CD4-positive, alpha-beta T cell treated with Interleukin-4 for 1 hour (primary cell): ENCODE measurements around the gene NDRG2.
"Not testable (repeated sequence)": the region's sequence is repeated elsewhere in the genome, so short reads cannot be mapped to it uniquely, and the experiment has no call there.

ENCODE experiments used
- DNase-seq, 2 donors: peaks; one replicate each; pipeline ENCODE4 v3.0.0-alpha.2; 2020 to 2022

Gene NDRG2

DNA sequence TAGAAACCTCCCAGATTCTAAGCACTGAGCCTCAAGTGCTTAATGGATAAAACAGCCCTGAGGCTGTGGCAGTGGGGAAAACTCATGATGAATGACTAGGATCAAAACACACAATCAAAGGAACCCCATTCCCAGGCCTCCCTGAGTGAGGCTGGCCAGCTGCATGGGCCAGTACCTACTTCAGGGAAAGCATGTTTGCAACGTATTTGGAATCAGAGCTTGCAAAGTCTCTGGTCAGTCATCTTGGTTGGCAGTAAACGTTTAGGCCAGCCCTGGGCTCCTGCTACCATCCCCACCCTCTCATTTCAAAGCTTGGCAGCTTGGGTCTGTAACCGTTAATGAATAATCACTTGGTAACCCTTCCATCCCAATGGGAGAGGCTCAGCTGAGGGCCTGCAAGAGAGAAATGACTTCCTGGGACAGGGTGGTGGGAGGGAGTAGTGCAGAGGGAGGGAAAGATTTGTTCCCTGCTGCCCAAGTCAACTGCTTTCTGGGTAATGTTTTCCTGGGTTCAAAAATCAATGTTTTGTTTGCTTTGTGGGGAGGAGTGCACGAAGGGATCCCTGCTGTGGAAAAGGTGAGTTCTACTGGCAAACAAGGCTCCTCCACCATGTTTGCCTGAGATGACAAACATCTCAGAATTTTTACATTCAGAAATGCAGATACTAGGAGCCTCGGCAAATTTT is 30.7 kb upstream of the NDRG2 start:
- no peak for DNase-seq

DNA sequence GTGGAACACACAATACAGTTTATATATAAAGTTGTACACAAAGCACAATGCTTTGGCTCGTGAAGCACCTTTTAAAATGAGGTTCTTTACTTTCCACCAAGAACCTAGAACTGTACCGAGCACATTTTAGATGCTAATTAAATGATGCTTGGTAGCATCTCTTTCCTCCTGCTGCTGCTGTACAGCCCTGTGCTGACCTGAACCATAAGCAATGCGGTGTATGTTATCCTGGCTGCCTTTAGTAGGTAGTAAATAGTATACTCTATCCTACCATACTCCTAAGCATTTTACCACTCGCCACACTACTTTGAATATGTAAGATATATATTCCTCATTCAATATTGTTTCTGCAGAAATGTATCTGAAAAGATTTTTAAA is 29.9 kb upstream of the NDRG2 start:
- DNase-seq = no peak

DNA sequence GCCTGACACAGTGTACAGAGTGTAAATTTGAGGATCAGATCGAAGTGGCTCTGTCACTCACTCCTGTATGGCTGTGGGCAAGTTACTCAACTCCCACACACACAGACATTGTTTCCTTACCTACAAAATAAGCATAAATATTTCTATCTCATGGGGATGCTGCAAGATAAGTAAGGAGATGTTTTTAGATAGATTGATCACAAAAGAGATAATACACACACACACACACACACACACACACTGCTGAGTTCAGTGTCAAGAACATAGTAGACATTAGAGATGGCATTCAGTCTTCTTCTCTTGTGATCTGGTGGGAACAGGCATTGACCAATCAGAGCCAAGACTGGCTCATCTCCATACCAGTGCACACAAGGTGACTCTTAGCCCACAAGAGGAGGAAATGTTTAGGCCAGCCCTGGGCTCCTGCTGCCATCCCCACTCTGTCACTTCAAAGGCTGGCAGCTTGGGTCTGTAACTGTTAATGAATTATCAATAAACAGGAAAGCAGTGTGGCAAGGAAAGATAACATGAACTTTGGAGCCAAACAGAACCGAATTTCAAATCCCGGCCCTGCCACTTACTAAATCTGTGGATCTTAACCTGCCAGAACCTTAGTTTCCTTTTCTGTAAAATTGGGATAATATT is 29.4 kb upstream of the NDRG2 start:
- no peak for DNase-seq

DNA sequence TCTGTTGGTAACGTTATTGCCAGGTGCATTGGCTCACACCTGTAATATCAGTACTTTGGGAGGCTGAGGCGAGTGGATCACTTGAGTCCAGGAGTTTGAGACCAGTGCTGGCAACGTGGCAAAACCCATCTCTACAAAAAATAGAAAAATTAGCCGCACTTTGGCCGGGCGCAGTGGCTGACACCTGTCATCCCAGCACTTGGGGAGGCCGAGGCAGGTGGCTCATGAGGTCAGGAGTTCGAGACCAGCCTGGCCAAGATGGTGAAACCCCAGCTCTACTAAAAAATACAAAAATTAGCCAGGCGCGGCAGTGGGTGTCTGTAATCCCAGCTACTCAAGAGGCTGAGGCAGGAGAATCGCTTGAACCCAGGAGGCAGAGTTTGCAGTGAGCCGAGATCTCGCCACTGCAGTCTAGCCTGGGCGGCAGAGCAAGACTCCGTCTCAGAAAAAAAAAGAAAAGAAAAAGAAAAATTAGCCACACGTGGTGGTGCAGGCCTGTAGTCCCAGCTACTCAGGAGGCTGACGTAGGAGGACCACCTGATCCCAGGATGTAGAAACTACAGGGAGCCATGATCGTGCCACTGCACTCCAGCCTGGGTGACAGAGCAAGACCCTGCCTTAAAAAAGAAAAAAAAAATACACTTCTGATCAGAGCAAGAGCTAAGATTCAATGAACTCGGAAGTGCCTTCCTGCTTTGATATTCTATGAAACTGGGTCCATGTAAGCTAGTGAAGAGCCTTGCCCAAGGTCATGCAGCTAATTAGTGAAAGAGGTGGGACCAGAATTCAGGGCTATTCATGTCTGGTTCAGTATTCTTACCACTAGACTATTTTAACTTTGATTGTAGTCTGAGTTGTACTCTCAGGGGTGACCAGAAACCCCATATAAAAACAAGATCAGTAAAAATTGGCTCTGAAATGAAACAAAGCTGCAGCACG is 28.6 kb upstream of the NDRG2 start:
- no peak for DNase-seq

DNA sequence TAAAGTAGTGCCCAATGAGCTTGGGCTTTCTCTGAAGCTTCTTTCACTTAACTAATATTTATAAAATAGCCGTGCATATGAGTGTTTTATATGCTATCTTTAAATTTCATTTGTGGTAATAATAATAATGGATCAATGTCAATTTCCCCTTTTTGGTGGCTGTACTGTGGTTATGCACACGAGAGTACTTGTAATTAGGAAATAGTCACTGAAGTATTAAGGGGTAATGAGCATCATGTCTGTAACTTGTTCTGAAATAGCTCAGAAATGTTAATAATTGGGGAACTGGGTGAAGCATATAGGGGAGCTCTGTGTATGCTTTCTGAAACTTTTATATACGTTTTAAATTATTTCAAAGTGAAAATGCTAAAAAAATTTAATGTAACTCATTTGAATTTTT is 25.7 kb upstream of the NDRG2 start:
- no peak for DNase-seq

DNA sequence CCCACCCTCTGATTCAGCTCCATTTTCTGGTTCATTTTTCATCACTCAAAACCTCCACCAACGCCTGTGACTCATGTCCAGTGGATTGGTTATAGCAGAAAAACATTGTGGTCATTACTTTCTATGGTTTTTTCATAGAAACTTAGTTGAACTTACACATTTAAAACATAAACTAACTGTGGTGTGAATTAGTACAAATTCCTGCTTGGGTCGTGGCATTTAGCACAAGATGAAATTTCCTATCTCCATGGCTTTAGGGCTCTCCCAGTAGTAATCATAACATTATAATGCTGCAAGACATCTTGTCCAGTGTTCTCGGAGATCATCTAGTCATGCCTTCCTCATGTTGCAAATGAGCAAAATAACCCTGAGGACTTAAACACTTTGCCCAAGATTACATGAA is 24.4 kb upstream of the NDRG2 start:
- DNase-seq = no peak

DNA sequence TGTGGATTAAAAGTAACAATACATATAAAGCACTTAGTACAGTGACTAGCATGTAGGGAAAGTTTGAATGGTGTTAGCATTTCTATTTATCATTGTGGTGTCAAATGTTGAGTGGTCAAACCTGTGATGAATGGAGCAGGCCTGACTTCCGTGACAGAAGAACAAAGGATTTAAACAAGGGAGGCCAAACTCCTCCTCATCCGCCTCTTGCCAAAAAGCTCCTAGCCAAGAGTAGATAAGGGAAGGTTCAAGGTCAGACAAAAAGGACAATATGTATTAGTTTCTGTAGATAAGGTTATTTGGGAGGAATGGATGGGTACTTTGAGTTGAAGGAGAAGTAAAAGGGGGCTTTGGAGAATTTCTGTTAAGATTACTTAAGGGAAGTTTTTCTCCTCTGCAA is 23.8 kb upstream of the NDRG2 start:
- no peak for DNase-seq

DNA sequence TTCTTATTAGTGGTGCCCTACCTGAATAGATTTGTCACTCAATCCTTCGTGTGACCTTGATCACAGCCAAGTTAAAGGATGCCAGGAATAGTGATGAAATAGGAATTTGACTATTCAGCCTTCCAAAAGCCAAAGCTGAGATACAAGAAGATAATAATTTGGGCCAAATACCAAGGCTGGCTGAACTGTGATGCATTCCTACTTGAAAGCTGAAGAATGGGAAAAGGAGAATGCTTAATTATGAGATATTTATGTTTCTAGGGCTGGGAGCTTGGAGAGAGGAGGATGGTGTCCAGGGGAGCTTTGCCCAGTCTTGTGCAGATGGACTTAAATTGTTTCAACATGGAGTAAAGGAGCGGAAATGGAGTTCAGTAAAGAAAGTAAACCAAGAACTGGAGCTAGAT is 22.5 kb upstream of the NDRG2 start:
- DNase-seq = no peak

DNA sequence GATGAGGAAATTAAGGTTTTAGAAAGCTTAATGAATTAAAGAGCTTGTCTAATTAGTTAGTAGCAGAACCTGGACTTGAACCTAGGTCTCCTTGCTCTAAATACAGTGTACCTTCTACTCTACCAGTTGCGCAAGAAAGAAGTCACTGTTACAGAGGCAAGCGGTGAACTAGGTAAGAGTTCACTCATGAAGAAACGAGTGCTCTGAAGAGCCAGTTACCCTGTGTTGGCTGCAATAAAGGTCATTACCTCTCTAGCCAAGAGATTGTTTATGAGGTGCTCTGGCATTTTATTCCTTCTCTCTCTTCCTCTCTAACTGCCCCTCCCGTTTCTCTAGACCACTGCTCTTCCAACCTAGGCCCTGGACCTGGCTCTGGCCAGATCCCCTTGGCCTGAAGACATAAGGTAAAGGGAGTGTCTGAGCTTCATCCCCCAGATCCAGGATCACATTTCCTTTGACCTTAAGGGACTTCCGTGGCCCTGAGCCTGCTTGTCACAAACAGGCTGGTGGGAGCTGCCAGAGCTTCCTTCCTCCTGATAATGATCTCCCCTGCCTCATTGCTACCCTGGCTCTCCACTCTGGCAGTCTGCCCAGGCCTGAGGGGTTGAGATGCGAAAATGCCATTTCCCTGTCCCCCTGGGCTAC is 19.2 kb upstream of the NDRG2 start:
- peak in 1 of 2 donors; percentile 22 for DNase-seq

DNA sequence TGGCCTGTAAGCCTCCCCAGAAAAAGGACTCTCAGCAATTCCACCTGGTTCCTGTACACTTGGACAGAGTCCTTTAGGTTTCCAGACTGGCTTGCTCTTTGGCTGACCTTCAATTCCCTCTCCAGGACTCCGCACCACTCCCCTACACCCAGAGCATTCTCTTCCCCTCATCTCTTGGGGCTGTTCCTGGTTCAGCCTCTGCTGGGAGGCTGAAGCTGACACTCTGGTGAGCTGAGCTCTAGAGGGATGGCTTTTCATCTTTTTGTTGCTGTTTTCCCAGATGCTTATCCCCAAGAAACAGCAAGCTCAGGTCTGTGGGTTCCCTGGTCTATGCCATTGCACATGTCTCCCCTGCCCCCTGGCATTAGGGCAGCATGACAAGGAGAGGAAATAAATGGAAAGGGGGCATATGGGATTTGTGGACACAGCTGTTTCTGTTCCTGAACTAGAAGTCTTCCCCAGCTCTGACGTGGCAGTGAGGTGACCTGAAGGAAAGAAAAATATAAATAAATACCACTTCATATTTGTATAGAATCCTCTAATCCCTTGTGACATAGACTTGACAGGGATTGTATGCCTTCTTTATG is 18.6 kb upstream of the NDRG2 start:
- DNase-seq = no peak

DNA sequence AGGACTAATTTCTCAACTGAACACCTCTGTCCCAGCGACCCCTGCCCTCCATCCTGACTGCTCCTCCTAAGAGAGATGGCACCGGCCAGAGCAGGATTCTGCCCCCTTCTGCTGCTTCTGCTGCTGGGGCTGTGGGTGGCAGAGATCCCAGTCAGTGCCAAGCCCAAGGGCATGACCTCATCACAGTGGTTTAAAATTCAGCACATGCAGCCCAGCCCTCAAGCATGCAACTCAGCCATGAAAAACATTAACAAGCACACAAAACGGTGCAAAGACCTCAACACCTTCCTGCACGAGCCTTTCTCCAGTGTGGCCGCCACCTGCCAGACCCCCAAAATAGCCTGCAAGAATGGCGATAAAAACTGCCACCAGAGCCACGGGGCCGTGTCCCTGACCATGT is 18.1 kb upstream of the NDRG2 start:
- no peak for DNase-seq

DNA sequence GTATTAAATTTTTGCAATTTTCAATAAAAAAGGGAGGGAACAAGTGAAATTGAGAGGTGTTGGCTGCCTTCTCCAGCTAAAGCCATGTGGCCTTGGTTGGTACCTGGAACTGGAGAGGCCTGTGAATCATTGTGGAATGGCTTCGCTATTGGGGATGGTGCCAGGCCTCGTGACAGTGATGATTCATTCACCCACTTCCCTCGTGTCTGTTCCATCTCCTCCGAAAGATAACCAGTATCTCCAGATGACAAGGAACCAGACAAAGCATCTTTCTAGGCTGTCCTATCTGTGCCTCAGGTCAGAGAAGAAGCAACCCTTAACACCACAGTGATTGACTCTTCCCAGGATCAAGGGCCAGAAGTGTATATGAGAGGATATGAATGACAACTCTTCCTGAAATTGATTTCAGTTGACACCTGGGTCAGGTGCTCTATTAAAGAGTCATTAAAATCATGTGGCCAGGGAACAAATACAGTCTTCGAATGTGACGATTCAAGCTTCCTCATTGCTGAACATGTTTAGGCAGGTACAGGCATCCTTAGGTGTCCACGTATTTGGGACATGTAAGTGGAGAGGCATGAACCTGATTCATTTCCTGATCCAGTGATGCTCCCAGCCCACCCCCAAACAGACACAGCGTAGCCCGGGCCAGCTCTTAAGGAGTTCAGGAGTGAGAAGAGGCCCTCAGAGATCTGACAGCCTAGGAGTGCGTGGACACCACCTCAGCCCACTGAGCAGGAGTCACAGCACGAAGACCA is 17.0 kb upstream of the NDRG2 start, which contains the start of gene RNASE7:
TSS of gene RNASE7 (plus strand) at position 687 of the 758 bp plus-strand sequence. CDS start 631 bp downstream, outside the sequence.
- DNase-seq = no peak

DNA sequence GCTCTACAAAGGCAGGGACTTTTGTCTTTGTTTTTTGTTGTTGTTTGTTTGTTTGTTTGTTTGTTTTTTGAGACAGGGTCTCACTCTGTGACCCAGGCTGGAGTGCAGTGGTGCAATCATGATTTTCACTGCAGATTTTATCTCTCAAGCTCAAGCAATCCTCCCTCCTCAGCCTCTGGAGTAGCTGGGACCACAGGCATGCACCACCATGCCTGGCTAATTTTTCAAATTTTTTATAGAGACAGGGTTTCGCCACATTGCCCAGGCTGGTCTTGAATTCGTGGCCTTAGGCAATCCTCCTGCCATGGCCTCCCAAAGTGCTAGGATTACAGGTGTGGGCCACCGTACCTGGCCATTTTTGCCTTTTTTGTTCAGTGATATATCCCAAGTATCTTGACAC is 16.1 kb upstream of the NDRG2 start:
- not testable (repeated sequence) for DNase-seq

DNA sequence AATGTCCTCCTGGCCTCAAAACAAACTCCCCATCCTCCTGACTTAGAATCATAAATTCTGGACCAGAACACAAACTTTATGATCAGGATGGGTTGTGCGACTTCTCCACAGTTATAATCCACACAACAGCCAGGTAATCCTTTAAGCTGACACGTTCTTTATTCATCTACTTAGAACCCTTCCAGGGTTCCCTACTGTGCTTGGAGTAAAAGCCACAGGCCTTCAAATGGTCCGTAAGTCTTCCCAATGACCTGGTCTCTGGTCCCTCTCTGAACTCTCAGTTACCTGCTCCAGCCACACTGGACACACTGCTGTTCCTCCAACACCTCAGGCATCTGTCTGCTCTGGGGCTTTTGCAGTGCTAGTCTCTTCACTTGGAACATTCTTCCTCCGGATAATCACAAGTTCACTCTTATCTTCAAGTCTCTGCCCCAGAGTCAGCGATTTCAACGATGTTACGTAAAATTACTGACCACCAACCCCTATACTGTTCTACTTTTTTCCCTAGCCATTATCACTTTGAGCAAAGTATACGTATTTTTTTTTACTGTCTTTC is 15.6 kb upstream of the NDRG2 start:
- no peak for DNase-seq

DNA sequence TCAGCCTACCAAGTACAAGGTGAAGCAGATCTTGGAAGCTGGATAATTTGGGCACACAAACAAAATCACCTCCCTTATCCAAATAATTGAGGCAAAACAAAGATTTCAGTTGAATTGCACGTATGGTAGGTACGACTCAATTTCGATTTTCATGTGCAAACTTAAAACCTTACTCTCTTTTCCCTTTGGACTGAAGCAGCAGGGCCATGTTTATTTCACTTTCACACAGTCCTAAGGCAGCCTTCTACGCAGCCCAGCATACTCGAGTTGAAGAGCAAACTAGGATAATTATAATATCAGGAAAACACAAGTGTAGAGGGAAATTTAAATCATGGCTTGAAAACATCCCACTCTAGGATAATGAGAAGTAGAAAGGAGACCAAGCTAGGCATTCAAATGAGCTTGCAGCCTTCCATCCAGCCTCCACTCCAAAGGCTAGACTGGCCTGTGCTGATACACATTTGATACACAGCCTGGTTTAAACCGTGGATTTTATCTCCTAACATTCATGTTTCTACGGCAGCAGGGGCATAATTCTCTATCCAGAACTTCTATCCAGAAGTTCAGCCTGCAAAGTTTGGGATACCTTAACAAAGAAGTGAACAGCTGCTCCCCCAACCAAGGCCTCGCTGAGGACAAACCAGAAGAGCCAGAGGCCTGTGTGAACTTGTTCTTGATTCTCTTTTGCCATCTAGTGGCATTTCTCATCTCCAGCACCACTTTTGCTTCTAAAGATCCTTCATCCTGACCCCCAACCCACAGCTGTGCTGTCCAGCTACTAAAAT is 14.9 kb upstream of the NDRG2 start:
- peak; percentile 21 to 59 for DNase-seq

DNA sequence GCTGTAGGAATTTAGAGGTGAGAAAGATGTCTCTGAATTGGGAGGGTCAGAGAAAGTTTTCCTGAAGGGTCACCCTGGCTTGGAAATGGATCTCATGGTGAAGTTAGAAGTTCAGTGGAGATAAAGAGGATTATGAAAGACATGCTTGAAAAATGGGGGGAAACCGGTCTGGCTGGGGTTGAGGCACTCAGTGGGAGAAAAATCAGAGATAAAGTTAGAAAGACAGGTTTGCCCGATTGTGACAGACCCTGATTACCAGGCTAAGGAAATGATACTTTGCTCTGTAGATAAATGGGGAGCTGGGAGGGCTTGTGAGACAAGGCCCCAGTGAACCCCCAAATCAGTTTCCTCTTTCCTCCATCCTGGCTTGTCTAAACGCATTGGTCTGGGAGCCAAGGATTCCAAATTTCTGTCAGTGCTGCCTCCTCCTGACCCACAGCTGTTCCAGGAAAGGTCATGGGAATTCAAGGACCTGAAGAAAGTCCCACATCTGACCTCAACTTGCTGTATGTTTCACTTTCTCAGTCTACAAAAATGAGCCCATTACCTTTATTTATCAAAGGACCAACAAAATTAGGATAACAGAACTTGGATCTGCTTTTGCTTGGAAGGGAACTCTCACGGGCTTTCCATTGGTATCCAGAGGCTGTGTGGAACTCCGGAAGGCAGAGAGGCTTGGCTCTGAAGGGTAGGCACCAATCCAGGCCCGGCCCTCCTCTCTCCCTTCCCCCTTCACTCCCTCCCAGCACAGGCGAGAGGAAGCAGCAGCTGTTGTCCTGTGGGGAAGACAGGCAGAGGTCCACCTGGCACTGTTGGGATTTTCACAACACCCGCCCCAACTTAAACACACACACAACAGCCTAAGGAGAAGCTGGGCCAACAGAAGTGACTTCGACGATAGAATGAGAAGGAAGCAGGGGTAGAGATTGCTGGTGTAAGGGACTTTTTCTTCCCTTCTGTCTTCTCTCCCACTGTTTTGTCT is 13.9 kb upstream of the NDRG2 start:
- DNase-seq = no peak

DNA sequence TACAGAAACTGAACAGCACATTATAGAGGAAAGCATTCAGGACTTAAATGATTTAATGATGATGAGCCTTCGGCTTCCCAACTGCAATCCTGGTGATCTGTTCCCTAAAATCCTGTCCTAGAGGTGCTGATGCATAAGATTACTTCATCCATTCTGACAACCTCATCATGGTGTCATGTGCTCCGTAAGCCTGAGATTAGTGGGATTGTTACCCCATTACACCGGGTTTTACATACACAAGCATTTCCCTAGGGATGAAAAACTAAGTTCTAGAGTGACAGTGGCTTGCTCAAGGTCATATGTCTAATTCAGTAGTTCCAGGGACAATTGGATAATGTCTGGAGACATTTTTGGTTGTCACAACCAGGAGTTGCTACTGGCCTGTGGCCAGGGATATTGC is 12.3 kb upstream of the NDRG2 start:
- no peak for DNase-seq

DNA sequence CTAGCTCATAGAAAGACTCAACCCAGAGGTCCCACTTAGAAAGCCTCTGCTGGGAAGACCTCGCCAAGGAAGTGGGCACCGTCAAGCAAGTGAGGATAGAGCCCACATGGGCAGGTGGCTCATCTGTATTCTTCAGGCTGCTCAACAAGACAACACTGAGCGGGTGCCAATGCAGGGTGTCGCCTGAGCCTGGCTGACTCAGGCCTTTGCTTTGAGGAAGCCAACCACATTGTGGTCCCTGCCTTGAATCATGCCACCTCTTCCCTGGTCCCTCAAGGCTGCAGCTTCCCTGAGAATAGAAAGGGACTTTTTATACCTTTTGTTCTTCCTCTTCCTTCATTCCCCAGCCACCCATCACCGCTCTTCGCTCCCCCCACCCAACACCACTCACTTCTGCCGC is 11.9 kb upstream of the NDRG2 start:
- peak in 1 of 2 donors; percentile 20 for DNase-seq

DNA sequence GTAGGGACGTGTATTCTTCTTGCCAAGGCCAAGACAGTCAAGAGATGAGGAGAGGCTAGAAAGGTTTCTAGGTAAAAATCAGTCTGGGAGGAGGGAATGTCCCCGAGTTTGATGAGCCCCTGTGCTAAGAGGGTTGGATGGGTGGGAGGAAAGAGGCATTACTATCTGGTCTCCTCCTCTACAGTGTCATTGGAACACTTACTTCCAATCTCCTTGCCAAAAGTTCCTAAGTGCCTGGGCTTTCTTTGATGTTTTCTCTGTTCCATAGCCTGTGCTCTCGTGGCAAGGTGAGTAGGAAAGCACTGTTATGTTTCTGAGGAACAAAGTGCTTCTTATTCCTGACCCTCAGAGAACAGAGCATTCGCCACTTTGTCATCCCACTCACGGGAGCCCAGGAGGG is 9.8 kb upstream of the NDRG2 start, which contains the start of gene RNASE13:
TSS of gene RNASE13 (minus strand) at position 101 of the 400 bp plus-strand sequence. CDS start 519 bp downstream, outside the sequence.
- DNase-seq = no peak
